ENCODE data around the gene STK11.
"Not testable (repeated sequence)": the region's sequence is repeated elsewhere in the genome, so short reads cannot be mapped to it uniquely, and the experiment has no call there.

STK11 gene

DNA sequence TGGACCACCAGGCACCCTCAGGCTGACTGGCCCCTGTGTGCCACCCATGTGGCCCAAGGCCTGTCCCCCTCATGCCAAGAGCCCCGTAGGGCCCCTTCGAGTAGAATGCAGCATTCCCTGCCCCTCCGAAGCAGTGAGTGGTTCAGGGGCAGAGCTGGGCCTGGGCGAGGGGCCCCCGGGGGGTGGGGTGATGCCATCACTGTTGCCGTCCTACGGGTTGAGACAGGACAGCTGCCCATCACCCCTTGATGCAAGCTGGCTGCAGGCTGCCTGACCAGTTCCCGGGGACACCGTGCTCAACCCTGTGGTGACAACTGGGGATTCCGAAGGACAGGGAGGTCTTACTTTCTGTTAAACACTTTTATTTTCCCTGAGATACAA lies 36.2 kb upstream of the STK11 start:
- DNase-seq = no peak

DNA sequence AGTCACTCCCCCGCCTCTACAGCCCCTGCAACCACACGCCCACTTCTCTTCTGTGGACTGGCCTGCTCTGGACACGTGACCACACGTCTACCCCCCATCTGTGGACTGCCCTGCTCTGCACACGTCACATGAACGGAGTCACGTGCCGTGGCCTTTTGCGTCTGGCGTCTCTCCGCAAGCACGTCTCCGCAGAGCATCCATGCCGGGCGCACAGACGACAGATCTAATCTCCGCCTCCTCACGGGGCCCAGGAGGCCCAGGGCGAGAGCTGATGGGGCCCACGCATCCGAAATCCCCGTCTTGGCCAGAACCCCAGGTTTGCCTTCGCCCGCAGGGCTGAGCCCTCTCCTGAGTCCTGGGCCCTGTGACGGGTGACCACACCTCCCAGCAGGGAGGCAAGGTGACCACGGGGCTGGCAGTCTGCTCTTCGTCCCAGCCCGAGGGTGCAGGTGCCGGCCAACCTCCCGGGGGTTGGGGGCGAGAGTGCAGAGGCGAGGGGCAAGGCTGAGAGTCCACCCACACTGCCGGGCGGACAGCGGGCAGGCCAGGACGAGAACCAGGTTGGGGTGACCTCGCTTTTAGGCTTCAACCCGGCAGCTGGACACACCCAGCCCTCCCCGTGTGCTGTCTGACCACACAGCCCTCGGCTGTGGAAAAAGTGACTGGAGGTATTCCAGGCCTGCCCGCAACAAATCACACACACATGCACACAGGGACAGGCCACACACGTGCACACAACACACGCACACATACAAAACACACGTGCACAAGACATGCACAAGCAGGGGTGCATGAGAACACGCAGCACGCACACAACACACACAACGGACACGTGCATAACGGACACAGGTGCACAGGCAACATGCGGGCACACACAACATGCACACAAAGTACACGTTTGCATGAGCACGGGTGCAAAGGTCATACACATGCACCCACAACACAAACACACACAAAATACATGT lies 35.4 kb upstream of the STK11 start:
- DNase-seq = no peak

DNA sequence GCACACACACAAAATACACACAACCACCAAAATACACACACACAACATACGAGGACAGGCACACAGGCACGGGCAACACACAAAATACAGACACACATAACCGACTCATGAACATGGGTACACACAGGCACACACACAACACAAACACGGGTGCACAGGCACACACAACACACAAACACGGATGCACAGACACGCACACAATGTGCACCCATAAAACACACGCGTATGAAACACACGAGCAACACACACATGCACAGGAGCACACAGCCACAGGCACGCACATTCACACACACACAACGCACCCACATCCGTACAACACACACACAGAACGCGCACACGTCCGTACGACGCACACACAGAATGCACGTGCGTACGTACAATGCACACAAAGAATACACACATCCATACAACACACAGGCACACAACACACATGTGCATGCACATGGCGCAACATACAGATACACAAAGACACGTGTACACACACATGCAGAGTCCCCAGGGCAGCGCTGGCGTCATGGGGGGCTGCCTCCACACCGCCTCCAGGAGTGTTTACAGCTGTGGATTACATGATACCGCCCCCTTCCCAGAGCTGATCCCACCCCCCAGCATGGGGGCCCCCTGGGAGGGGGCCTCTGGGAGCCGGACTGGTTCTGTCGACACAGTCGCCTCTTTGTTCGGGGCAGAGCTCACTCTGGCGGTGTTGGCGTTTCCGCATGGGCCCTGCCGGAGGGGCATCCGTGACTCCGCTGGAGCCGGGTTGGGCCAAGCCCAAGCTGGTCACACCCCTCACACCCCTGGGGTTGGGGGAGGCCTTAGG lies 34.4 kb upstream of the STK11 start:
- DNase-seq = no peak

- no peak for DNase-seq
Observed at GRCh38 chr19:1171755-1172352, 33.7 kb upstream of the STK11 start.

DNA sequence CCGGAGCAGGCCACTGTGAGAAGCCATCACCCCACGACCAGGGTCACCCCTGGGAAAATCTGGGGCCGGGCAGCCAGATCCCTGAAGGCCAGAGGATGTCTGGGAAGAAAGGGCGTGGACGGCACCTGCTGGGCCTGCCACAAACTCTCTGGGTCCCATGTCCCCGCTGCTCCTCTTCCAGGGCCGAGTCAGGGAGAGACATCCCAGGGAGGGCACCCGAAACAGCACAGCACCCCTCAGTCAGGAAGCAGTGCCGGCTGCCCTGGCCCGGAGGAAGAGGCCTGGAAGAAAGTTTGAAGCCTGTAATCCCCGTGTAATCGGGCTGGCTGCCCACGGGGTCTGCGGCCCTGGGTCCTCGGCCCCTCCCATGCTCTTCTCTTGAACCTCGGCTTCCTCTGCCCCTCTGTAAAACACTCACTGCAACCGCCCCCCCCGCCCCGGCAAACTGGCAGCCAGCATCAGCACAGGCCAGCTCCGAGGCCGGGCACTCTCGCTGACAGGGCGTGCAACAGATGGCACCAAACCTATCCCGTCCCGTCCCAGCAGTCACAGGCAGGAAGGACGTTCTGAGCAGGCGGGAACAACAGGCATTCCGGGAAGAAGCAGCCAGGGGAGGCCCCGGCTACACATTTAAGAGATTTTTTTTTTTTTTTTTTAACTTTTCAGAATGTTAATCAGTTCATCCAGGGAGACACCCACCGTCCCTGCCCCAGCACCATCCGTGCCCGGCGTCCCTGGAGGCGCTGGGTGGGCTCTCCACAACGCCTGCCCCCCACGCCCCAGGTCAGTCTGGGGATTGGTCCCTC lies 33.0 kb upstream of the STK11 start:
- DNase-seq = no peak

DNA sequence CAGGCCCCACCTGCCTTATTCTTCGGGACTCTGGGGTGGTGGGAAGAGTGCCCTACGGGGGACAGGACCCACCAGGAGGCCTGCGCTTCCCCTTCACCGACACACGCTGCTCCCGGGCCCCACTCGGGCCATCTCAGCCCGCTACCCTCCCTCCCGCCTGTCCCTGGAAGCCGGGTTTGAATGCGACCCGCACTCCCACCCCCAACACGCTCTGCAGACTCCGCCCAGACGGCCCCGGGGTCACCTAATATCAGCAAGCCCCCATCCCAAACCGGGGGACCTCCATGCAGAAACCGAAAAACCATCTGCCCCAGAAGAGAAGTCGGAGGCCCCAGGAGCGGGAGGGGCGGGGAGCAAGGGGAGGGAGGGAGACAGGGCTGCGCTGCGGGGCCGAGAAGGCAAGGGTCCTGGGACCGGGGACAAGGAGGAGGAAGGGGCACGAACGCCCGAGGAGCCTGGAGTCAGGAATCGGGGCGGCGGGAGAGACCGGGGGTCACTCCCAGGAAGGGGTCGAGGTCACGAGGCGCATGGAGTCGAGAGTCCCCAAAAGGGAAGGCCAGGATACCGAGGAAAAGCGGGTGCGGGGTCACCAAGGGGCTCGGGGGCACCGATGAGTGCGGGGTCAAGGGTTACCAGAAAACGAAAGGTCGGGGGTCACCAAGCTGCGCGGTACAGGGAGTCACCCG lies 32.3 kb upstream of the STK11 start:
- no peak for DNase-seq

- DNase-seq = peak; percentile 15
Observed at GRCh38 chr19:1173845-1174809, 31.5 kb upstream of the STK11 start, which contains the start of gene SBNO2. SBNO2 (minus strand) TSS chr19:1174268; CDS start chr19:1154276, 19,992 bp downstream.

DNA sequence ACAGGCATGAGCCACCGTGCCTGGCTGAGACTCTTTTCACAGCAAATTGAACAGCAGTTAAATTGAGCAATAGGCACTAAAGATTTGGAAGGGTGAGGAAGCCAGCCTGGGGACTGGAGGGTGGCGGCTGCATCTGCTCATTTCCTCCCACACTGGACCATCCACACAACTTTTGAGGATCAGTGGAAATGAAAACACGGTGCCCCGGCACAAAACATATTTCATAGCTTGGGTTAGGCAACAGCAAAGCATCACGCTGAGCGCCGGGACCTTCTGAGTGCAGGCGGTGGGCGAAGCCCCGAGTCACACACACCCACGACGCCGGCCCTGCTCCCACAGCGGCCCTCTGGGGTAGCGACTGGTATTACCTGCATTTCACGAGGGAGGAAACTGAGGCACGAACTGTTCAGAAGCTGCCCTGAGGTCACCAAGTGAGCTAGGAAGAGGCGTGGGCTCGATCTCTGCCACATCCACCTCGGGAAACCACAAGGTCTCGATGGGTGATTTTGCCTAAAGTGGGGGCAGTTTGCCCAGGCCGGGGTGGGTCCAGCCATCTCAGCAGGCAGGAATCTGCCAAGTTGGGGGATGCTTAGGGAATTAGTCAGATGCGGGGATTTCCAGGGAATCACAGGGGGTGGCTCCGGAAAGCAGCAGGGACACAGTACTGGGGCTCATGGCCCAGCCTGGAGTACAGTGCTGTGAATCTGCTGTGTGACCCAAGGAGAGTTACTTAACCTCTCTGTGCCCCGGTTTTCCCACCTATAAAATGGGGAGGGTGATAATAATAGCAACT lies 28.1 kb upstream of the STK11 start:
- no peak for DNase-seq

DNA sequence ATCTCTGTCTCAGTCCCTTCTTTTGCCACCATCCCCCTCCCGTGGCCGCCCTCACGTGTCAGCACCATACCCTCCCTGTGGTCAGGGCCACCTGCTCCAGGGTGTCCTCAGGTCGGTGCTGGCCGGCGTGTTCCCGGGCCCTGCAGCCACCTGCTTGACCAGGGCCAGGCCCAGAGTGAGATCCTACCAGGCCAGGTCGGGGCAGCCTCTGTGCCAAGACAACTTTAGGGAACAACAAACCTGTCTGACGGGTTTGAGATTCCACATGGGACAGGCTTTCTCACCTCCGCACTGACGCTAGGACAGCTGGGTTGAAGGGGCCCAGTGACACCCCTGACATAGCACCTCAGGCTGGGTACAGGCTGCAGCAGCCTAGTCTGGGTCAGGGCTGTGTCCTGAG lies 24.0 kb upstream of the STK11 start:
- DNase-seq = no peak

DNA sequence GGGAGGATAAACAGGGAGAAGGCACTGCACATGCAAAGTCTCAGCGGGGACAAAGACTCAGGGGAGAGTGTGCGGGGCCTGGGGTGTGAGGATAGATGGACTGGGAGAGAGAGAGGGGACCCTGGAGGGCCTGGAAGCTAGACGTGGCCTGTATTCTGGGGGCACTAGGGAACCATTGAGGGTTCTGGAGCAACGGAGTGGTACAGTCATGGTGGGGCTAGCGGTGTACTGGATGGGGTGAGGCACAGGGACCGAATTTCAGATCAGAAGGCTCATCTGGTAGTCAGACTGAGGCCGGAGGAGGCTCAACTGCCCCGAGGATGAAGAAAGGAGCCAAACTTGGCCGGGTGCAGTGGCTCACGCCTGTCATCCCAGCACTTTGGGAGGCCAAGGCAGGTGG lies 23.5 kb upstream of the STK11 start:
- DNase-seq = no peak

DNA sequence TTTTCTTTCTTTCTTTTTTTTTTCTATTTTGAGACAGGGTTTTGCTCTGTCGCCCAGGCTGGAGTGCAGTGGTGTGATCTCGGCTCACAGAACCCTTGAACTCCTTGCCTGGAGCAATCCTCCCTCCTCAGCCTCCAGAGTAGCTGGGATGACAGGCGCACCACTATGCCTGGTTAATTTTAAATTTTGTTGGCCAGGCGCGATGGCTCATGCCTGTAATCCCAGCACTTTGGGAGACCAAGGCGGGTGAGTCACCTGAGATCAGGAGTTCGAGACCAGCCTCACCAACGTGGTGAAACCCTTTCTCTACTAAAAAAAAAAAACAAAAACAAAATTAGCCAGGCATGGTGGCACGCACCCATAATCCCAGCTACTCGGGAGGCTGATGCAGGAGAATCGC lies 22.9 kb upstream of the STK11 start:
- no peak for DNase-seq

DNA sequence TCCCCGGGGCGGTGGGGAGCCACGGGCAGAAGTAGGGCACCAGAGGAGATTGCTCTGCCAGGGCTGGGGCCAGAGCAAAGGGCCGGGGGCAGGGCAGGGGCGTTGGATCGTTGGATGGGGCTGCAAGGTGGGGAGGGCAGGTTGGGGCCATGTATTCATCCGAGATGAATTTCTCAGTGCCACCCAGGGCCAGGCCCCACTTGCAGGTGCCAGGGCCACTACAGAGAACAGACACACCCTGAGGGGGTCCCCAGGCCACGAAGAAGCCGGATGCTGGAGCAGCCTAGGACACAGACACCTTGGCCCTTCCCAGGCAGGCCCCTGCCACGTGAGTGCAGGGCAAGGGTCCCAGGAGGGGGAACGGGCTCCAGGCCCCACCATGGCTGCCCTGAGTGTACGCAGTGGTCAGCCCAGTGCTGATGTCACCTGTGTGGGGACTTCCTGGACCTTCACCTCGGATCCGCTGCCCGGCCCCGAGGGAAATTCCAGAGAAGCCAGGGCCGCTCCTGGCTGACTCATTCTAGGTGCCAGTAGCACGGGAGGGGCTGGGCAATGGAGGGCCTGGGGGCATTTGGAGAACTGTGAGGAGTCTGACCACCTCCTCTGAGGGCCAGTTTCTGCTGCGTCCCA lies 21.9 kb upstream of the STK11 start:
- no peak for DNase-seq

DNA sequence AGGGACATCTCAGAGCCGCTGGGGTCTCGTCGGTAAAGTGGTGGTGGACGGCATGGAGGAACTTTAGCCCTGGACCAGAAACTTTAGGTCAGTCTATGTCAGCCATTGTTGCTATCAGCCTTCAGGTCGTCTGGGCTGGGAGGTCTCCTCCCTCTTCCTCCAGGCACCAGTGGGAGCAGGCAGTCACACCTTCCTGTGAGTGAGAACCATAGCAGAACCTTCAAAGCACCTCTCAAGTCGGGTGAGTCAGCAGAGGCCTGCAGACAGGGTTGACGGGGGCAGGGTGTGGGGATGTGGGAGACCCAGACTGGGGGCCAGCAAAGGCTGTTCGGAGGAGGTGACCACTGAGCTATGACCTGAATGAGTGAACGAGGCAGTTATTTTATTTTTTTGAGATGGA lies 16.2 kb upstream of the STK11 start:
- DNase-seq = no peak

DNA sequence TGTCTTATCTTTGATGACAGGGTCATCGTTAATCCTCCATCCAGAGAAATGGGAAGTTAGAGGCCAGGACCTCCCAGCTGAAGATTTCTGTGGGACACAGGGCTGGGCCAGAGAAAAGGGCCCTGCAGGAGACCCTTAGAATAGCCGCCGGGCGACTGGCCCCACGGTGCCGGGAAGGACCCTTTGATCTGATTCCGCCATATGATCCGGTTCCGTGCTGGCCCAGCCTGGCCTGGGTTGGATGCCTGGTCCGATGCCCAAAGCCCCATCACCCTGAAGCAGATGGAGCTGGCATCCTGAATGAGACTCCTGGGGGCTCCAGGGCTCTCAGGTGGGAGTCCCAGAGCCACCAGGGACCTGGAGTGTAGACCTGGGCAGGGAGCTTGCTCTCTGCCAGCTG lies 6.0 kb upstream of the STK11 start:
- no peak for DNase-seq

DNA sequence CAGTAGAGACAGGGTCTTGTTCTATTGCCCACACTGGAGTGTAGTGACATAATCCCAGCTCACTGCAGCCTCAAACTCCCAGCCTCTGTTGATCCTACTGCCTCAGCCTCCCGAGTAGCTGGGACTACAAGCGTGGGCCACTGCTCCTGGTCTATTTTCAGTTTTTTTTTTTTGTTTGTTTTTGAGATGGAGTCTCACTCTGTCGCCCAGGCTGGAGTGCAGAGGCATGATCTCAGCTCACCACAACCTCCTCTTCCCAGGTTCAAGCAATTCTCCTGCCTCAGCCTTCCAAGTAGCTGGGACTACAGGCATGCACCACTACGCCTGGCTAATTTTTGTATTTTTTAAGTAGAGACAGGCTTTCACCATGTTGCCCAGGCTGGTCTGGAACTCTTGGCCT lies 5.0 kb upstream of the STK11 start:
- DNase-seq = not testable (repeated sequence)

DNA sequence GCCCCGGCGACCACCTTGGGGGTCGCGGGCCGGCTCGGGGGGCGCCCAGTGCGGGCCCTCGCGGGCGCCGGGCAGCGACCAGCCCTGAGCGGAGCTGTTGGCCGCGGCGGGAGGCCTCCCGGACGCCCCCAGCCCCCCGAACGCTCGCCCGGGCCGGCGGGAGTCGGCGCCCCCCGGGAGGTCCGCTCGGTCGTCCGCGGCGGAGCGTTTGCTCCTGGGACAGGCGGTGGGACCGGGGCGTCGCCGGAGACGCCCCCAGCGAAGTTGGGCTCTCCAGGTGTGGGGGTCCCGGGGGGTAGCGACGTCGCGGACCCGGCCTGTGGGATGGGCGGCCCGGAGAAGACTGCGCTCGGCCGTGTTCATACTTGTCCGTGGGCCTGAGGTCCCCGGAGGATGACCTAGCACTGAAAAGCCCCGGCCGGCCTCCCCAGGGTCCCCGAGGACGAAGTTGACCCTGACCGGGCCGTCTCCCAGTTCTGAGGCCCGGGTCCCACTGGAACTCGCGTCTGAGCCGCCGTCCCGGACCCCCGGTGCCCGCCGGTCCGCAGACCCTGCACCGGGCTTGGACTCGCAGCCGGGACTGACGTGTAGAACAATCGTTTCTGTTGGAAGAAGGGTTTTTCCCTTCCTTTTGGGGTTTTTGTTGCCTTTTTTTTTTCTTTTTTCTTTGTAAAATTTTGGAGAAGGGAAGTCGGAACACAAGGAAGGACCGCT lies 729 bp downstream of the STK11 start:
- DNase-seq = no peak

DNA sequence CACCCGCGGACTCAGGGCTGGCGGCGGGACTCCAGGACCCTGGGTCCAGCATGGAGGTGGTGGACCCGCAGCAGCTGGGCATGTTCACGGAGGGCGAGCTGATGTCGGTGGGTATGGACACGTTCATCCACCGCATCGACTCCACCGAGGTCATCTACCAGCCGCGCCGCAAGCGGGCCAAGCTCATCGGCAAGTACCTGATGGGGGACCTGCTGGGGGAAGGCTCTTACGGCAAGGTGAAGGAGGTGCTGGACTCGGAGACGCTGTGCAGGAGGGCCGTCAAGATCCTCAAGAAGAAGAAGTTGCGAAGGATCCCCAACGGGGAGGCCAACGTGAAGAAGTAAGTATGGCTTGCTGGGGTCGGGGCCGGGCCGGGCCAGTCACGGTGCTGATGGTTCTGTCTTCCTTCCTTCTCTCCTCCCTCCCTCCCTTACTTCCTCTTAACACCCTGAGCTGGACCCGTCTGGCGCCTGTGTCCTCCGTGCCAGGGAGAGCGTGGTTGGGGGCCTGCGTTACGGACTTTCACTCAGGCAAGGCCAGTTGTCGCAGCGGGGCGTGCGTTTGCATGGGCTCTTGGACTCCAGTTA lies 1.4 kb downstream of the STK11 start:
- DNase-seq = no peak

DNA sequence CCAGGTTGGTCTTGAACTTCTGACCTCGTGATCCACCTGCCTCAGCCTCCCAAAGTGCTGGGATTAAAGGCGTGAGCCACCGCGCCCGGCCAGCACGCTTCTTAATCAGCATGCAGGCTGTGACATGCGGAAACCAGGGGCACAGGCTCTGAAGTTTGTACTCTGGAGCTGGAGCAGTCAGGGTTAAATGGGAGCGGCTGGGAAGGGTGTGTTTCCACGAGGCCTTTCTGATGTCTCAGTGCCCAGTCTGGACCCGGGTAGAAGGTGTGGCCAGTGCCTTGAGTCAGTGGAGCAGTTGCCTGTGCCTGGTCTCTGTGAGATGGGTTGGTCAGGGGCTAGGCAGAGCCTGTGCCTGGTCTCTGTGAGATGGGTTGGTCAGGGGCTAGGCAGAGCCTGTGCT lies 3.3 kb downstream of the STK11 start:
- not testable (repeated sequence) for DNase-seq

- no peak for DNase-seq
Observed at GRCh38 chr19:1210227-1210538, 4.6 kb downstream of the STK11 start.

Data from NCI-H748 treated with DMSO at 0.1 percent for 48 hours (cell line).